GM23338 (cell line): Measurements from ENCODE around the gene C17orf50. TPM values are rescaled to one million over a fixed set of nuclear protein-coding genes. Genes with fewer than 3 reads are reported as not detected.

Experiments used
- ATAC-seq: fragments of 200-7000 bp; cut with Tn5 transposase; 3 replicates; pipeline ENCODE4 v1.9.1; 2020
- DNase-seq: peaks from one replicate; pipeline ENCODE4 v3.0.0-alpha.2; 2015; ENCODE audit warnings: low spot score
- H2AFZ ChIP-seq: fragments of 200-600 bp; sonication (generic); 2 replicates; pipeline ENCODE4 v1.8.0; 2016; ENCODE audit warnings: antibody characterized with exemption, mild to moderate bottlenecking, moderate library complexity
- H3F3A ChIP-seq: fragments of 200-600 bp; sonication (generic); replicated peaks from 2 replicates; pipeline ENCODE4 v1.8.0; 2017; ENCODE audit warnings: antibody characterized with exemption, mixed run types, low read depth
- H3K27ac ChIP-seq: fragments of 200-600 bp; sonication (generic); 2 replicates; pipeline ENCODE4 v1.6.1; 2016; ENCODE audit warnings: low read depth
- H3K27me3 ChIP-seq: fragments of 200-600 bp; sonication (generic); 2 replicates; pipeline ENCODE4 v1.8.0; 2016; ENCODE audit warnings: mild to moderate bottlenecking, mixed run types, moderate library complexity; ENCODE audit not compliant: insufficient read depth
- H3K36me3 ChIP-seq: fragments of 200-600 bp; sonication (generic); 2 replicates; pipeline ENCODE4 v1.8.0; 2016; ENCODE audit warnings: mild to moderate bottlenecking; ENCODE audit not compliant: insufficient read depth
- H3K4me1 ChIP-seq: fragments of 200-600 bp; sonication (generic); 2 replicates; pipeline ENCODE4 v1.8.0; 2016; ENCODE audit warnings: mild to moderate bottlenecking, moderate library complexity; ENCODE audit not compliant: insufficient read depth
- H3K4me2 ChIP-seq: fragments of 200-600 bp; sonication (generic); 2 replicates; pipeline ENCODE4 v1.7.1; 2017; ENCODE audit warnings: mixed run types
- H3K4me3 ChIP-seq: fragments of 200-600 bp; sonication (generic); 2 replicates; pipeline ENCODE4 v1.6.1; 2016; ENCODE audit warnings: mixed run types
- H3K79me2 ChIP-seq: fragments of 200-600 bp; sonication (generic); replicated peaks from 2 replicates; pipeline ENCODE4 v1.8.0; 2017; ENCODE audit warnings: mild to moderate bottlenecking; ENCODE audit not compliant: insufficient read depth
- H3K9me2 ChIP-seq: fragments of 200-600 bp; sonication (generic); 2 replicates; pipeline ENCODE4 v1.8.0; 2017; ENCODE audit not compliant: insufficient read depth
- H4K20me1 ChIP-seq: fragments of 200-600 bp; sonication (generic); replicated peaks from 2 replicates; pipeline ENCODE4 v1.8.0; 2017; ENCODE audit warnings: mild to moderate bottlenecking; ENCODE audit not compliant: insufficient read depth
- H3K27ac Mint-ChIP-seq: 2 replicates; pipeline ENCODE4 v1.8.0; 2020; ENCODE audit warnings: inconsistent platforms, mild to moderate bottlenecking, moderate library complexity, mixed read lengths
- H3K27me3 Mint-ChIP-seq: 3 replicates; pipeline ENCODE4 v1.8.0; 2022; ENCODE audit warnings: low read depth, mild to moderate bottlenecking, moderate library complexity, mixed read lengths, inconsistent platforms; ENCODE audit not compliant: insufficient read depth, poor library complexity
- H3K36me3 Mint-ChIP-seq: 3 replicates; pipeline ENCODE4 v1.8.0; 2021; ENCODE audit warnings: low read depth, mild to moderate bottlenecking, inconsistent platforms, moderate library complexity, mixed read lengths
- H3K4me1 Mint-ChIP-seq: 3 replicates; pipeline ENCODE4 v1.8.0; 2020; ENCODE audit warnings: mild to moderate bottlenecking, inconsistent platforms, mixed read lengths
- H3K4me3 Mint-ChIP-seq: 3 replicates; pipeline ENCODE4 v1.8.0; 2021; ENCODE audit warnings: moderate library complexity, mild to moderate bottlenecking, inconsistent platforms, mixed read lengths
- H3K9me3 Mint-ChIP-seq: 3 replicates; pipeline ENCODE4 v1.8.0; 2020; ENCODE audit warnings: moderate library complexity, mild to moderate bottlenecking, inconsistent platforms, mixed read lengths
- CREB1 ChIP-seq: fragments of 250-450 bp; sonication (Bioruptor Pico); IDR thresholded peaks from 2 replicates; pipeline ENCODE4 v1.5.0; 2020; ENCODE audit warnings: low read depth, mild to moderate bottlenecking, moderate library complexity
- CTCF ChIP-seq, 2 experiments: fragments of 200-600 bp in 1 of 2; sonication (generic) in 1 of 2; conservative IDR thresholded peaks; 2 replicates each; pipeline versions ENCODE4 v1.5.1 to v1.6.1; 2016 to 2017; ENCODE audit warnings: antibody characterized with exemption in 2 of 2, low read depth in 2 of 2, mild to moderate bottlenecking in 2 of 2, moderate library complexity in 1 of 2
- EZH2 ChIP-seq: fragments of 200-600 bp; sonication (generic); IDR thresholded peaks from one replicate; pipeline ENCODE4 v1.8.0; 2017; ENCODE audit warnings: antibody characterized with exemption, mild to moderate bottlenecking, low read depth; ENCODE audit not compliant: unreplicated experiment
- EZH2phosphoT487 ChIP-seq: fragments of 200-600 bp; sonication (generic); IDR thresholded peaks from one replicate; pipeline ENCODE4 v1.8.1; 2018; ENCODE audit warnings: antibody characterized with exemption; ENCODE audit not compliant: unreplicated experiment
- JUNB ChIP-seq: IDR thresholded peaks from one replicate; pipeline ENCODE4 v1.6.1; 2016; ENCODE audit warnings: antibody characterized with exemption; ENCODE audit not compliant: unreplicated experiment
- NANOG ChIP-seq: IDR thresholded peaks from 2 replicates; pipeline ENCODE4 v1.6.1; 2016; ENCODE audit warnings: antibody characterized with exemption, borderline replicate concordance
- POLR2AphosphoS5 ChIP-seq: IDR thresholded peaks from 2 replicates; pipeline ENCODE4 v1.6.1; 2016; ENCODE audit warnings: antibody characterized with exemption, low read depth
- REST ChIP-seq: IDR thresholded peaks from one replicate; pipeline ENCODE4 v1.6.1; 2018; ENCODE audit warnings: antibody characterized with exemption; ENCODE audit not compliant: unreplicated experiment
- STAT1 ChIP-seq: IDR thresholded peaks from one replicate; pipeline ENCODE4 v1.6.1; 2016; ENCODE audit warnings: antibody characterized with exemption; ENCODE audit not compliant: unreplicated experiment
- ZNF114 ChIP-seq: fragments of 250-450 bp; sonication (Bioruptor Pico); IDR thresholded peaks from 2 replicates; pipeline ENCODE4 v1.5.0; 2020; ENCODE audit warnings: mild to moderate bottlenecking, moderate library complexity
- ZNF331 ChIP-seq: fragments of 250-450 bp; sonication (Bioruptor Pico); IDR thresholded peaks from 2 replicates; pipeline ENCODE4 v1.5.0; 2020; ENCODE audit warnings: low read depth, mild to moderate bottlenecking, moderate library complexity
- ZNF462 ChIP-seq: fragments of 250-450 bp; sonication (Bioruptor Pico); IDR thresholded peaks from 2 replicates; pipeline ENCODE4 v1.5.0; 2020; ENCODE audit warnings: mild to moderate bottlenecking, moderate library complexity
- polyA plus RNA-seq: library from polyadenylated mRNA; unstranded; fragments of >200 nt; fragmentation: Nextera tagmentation; extraction: Ambion mirVana; gene quantifications from 2 replicates; pipeline ENCODE4 v1.2.1, GENCODE V29; 2016
- total RNA-seq: library from RNA; depleted of rRNA; stranded (reverse); fragments of >200 nt; shearing (Covaris generic); gene quantifications from 2 replicates; pipeline ENCODE4 v1.2.3, GENCODE V29; 2014

The C17orf50 gene
- total and polyA plus RNA-seq, 2 experiments from 2014 or later, result 0.74 to 1.6 TPM

- peaks cover 39% of the 10 kb centered on the region for H3K4me1 Mint-ChIP-seq
- Histone ChIP-seq H3K4me3 (no peak overlapping the region), H3K9me2 (no peaks in the 10 kb centered on the region)
Measured at GRCh38 chr17:35730400-35731005, 30.2 kb upstream of the C17orf50 start.

More at GRCh38 chr17:35730400-35731005, 30.2 kb upstream of the C17orf50 start:
- DNase-seq, result peak; percentile 34
- no peak for ATAC-seq
- peaks cover 13% of the 10 kb centered on the region for H3K27me3 ChIP-seq
- no peak overlapping the region for H3K27ac ChIP-seq
- H2AFZ ChIP-seq, result no peak overlapping the region
- TF ChIP-seq ZNF114, result no peak
- no peak for TF ChIP-seq STAT1
- no peak for TF ChIP-seq POLR2AphosphoS5
- no peak for TF ChIP-seq ZNF331 (CRISPR knock-in tag)
- TF ChIP-seq EZH2phosphoT487, result no peak
- no peak for TF ChIP-seq REST
- no peak for TF ChIP-seq NANOG
- TF ChIP-seq CTCF (conservative IDR thresholded peaks at IDR 0.05; ENCODE audit: low read depth in 2 of 2), result no peak
- no peak for TF ChIP-seq ZNF462 (CRISPR knock-in tag)
- TF ChIP-seq EZH2, result no peak
- no peak for TF ChIP-seq CREB1 (CRISPR knock-in tag)
- no peak for TF ChIP-seq JUNB
- peak overlapping the region; percentile 80 for H3K4me2 ChIP-seq
- Mint-ChIP-seq H3K36me3 (peaks cover 3% of the 10 kb centered on the region; the same call in 2 of the 3 replicates), H3K27ac (no peak overlapping the region), H3K4me3 (peak overlapping the region; percentile 73), H3K27me3 (peaks cover 15% of the 10 kb centered on the region), H3K9me3 (no peaks in the 10 kb centered on the region)
- 0 out of 2 replicates have a peak, but pooled peaks cover 3% of the 10 kb centered on the region for H3F3A ChIP-seq
- peaks cover 31% of the 10 kb centered on the region for H3K4me1 ChIP-seq
- no peaks in the 10 kb centered on the region for H4K20me1 ChIP-seq
- H3K79me2 ChIP-seq, result no peaks in the 10 kb centered on the region
- no peaks in the 10 kb centered on the region for H3K36me3 ChIP-seq
